OCI-LY7 (cell line): Measurements from ENCODE around the gene FTSJ3.

ENCODE experiments used
- EZH2phosphoT487 ChIP-seq: fragments of 200-600 bp; sonication (generic); IDR thresholded peaks from 2 replicates; pipeline ENCODE4 v1.6.1; 2018; ENCODE audit warnings: low read depth, borderline replicate concordance, mild to moderate bottlenecking, mixed run types, antibody characterized with exemption, low read length, moderate library complexity, mixed read lengths
- TF ChIP-seq, protein P1 (sequence below): fragments of 200-600 bp; sonication (generic); conservative IDR thresholded peaks from 2 replicates; pipeline ENCODE4 v1.5.1; 2014; ENCODE audit warnings: mild to moderate bottlenecking, antibody characterized with exemption, low read length, moderate library complexity, mixed read lengths

DNA sequence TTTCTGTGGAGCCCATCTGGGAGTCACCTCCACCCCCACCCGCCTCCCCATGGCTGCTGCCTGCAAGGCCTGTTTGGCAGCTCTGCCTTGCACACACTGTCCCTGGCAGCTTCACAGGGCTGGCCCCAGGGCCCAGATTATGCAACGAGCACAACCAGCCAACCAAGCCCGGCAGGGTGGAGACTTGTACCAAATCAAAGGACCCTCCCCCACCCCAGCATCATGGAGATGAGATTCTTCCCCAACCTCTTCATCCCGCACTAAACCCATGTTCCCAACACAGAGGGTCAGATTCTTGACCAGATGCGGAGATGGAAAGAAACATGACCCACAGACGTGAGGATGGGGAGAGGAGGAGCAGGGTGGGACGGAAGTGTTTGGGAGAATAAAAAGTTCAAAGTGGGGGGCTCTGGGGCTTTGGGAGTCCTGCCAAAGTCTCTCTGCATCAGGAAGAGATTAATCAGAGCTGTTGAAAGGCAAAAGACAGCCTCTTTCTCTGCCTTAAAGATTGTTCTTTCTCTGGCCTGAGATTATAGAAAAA is 11.2 kb upstream of the FTSJ3 start:
- TF ChIP-seq, protein P1, sequence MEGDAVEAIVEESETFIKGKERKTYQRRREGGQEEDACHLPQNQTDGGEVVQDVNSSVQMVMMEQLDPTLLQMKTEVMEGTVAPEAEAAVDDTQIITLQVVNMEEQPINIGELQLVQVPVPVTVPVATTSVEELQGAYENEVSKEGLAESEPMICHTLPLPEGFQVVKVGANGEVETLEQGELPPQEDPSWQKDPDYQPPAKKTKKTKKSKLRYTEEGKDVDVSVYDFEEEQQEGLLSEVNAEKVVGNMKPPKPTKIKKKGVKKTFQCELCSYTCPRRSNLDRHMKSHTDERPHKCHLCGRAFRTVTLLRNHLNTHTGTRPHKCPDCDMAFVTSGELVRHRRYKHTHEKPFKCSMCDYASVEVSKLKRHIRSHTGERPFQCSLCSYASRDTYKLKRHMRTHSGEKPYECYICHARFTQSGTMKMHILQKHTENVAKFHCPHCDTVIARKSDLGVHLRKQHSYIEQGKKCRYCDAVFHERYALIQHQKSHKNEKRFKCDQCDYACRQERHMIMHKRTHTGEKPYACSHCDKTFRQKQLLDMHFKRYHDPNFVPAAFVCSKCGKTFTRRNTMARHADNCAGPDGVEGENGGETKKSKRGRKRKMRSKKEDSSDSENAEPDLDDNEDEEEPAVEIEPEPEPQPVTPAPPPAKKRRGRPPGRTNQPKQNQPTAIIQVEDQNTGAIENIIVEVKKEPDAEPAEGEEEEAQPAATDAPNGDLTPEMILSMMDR, result no peak
- no peak for TF ChIP-seq EZH2phosphoT487
